ENCODE results near the gene PTPRD.

The PTPRD gene

DNA sequence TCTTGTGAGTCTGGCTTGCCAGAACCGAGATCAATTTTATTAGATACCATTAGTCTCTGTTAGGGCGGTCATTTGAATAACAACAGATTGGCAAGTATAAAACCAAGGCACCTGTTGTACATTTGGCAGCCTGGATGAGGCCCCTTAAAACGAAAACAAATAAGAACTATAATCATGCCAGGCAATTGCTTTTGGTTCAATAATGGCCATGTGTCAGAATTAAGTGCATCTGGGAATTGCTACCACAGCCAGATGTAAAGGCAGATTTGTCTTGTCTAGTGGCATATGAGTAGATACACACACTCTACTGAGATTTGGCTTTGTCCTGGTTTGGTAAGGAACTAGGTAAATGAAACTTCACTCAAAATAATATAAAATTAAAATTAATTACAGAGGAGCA lies 1767.0 kb downstream of the PTPRD start:
- DNase-seq, result no peak

DNA sequence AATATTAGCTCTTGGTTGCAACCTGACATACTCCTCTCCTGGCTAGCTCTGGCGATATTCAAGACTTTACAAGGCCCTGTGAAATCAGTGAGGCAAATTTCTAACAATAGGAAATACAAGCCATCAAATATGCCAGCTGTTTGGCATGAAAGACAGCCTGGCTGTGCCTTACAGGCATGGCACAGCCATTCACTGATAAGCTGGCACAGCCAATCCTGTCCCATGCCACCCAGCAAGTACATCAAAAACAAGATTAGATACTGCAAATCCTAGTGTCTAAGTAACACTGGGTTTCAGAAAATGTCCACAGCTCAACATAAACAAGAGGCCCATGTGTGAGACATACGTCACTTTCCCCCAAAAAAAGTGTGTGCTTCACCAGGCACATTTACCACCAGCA lies 1767.4 kb downstream of the PTPRD start:
- DNase-seq, result no peak

- DNase-seq, result no peak
Observed at GRCh38 chr9:8844549-8844948, 1768.3 kb downstream of the PTPRD start.

GRCh38 chr9:8842402-8843193 lies 1770.2 kb downstream of the PTPRD start:
- no peak for DNase-seq

- no peak for DNase-seq
Observed at GRCh38 chr9:8838136-8838535, 1774.7 kb downstream of the PTPRD start.

DNA sequence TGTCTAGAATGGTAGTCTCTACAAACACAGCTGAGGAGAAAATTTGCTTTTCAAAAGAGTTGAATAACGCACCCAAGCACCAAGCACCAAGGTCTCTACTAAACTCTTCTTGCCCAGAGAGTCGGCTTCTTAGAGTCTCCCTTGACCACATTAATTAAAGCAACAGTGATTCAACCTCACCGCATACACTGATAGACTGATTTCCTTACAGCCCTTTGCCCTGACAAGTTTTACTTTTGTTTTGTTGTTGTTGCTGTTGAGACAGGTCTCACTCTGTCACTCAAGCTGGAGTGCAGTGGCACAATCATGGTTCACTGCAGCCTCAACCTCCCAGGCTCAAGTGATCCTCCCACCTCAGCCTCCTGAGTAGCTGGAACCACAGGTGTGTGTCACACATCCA lies 1777.5 kb downstream of the PTPRD start:
- no peak for DNase-seq

GRCh38 chr9:8832955-8833354 lies 1779.8 kb downstream of the PTPRD start:
- DNase-seq, result no peak

- DNase-seq, result no peak
Observed at GRCh38 chr9:8832386-8832785, 1780.4 kb downstream of the PTPRD start.

- DNase-seq, result no peak
Observed at GRCh38 chr9:8831568-8831967, 1781.2 kb downstream of the PTPRD start.

- no peak for DNase-seq
Observed at GRCh38 chr9:8826281-8826680, 1786.5 kb downstream of the PTPRD start.

- no peak for DNase-seq
Observed at GRCh38 chr9:8825585-8826147, 1787.1 kb downstream of the PTPRD start.

DNA sequence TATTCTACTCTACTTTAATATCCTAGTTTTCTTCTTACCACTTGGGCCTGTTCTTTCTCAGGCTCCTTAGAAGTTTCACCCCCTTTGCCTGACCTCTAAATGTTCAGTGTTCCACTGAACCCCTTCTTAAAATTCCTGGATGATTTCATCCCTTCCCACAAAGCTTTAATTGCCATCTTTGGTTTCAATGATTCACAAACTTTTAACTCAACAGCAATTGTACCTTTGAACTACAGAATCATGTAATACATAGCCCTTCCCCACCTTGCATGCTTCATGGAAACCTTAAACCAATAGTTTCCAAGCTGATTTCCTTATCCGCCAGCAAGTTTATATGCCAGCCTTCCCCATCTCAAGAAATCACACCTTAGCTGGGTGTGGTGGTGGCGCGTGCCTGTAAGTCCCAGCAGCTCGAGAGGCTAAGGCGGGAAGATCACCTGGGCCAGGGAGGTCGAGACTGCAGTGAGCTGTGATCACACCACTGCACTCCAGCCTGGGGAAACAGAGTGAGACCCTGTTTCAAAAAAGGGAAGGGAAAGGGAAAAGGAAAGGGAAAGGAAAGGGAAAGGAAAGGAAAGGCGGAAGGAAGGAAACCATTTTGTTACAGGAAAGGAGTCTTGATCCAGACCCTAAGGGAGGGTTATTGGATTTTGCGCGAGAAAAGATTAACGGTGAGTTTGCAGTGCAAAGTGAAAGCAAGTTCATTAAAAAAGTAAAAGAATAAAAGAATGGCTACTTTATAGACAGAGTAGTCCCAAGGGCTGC lies 1789.5 kb downstream of the PTPRD start:
- DNase-seq, result no peak

DNA sequence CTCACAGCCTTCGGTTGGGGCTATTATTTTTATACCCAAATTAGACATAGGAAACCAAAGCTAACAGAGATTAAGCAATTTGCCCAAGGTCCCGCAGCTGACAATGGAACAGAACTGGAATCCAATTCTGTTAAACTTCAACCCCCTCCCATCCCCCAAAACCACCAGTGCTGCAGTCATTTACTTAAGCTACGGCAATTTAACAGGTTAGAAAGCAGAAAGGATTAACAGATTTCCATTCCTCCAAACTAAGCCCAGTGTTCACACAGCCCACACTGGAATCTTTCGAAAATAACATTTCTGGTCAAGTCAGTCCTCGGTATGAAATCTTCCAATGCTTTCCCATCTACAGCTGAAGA lies 1790.2 kb downstream of the PTPRD start:
- DNase-seq, result no peak

DNA sequence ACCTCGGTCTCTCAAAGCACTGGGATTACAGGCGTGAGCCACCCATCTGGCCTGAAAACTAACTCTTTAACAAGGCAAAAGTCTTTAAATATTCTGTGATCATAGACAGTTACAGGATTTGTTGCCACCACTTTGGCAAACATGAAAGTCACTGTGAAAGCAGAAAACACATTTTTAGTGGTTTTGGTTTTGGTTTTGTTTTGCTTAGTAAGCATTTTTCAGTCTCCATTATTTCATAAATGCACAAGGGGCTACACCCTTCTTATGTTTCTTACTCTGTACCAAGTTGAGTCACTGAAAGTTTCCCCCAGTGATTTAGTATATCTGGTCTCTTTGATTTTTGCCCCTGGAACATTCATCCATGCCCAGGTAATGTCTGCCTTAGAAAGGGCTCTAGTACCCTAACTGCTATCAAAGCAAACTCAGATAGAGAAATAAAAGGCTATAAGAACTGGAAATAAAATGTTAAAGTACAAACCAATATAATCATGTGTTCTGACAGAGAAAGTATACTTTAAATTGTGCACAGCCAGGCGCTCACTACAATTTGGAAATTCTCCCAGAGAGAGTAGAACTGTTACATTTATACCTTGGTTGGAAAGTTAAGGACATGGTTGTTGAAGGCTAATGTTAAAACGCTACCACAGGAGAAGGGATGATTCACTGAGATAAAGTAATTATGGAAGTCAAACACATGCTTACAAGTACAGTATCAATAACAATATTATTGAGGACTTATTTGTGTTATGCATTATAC lies 1790.7 kb downstream of the PTPRD start:
- no peak for DNase-seq

- DNase-seq, result no peak
Observed at GRCh38 chr9:8817335-8817734, 1795.5 kb downstream of the PTPRD start.

DNA sequence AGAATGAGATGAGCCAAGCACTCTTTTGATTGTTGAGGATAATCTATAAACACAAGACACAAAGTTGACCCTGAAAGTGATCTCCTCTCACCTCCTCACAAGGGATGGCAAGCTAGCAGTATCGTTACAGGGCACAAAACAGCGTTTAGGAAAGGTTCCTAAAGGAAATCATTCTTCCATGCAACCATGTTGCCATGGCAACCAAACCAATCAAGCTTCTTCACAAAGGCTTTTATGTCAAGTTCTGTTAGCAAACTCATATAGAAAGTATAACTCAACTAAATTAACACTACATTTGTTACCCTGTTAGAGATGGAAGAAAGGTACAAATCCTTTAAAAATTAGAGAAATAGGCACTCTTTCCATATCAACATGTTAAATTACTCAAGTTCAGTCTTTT lies 1796.4 kb downstream of the PTPRD start:
- DNase-seq, result no peak

- DNase-seq, result no peak
Observed at GRCh38 chr9:8815931-8816330, 1796.9 kb downstream of the PTPRD start.

DNA sequence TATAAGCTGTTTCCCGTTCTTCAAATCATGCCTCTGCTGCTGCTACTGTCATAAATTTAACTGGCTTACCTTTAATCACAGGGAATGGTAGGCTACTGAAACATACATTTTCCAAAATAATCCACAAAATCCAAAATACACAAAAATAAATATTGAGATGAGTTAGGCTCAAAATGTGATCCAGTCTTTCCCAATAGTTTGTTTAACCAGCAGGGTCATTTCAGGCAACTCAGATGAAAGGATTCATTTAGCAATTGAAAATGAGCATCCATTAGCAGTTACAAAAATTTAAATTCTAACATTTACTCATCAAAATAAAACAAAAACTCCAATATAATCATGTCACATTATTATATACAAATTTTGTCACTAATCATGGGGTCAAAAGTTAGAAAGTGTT lies 1797.6 kb downstream of the PTPRD start:
- no peak for DNase-seq

GRCh38 chr9:8812888-8813287 lies 1799.9 kb downstream of the PTPRD start:
- no peak for DNase-seq

DNA sequence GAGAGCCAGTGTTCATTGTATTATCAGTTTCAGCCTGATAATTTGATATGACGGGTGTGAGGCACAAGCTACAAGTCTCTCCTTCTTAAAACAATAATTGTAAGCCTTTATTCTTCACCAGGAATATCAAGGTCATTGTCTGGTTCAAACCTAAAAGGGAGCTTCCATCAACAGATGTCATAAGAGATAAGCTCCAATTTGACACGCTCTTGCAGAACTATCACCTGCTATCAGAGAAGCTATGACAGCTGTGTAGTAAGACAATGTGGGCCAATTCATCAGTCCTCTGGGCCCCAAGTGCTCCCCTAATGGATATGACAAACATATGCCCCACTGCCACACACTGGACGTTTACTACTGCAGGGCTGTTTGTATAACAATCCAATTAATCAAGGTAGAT lies 1803.1 kb downstream of the PTPRD start:
- DNase-seq, result no peak

DNA sequence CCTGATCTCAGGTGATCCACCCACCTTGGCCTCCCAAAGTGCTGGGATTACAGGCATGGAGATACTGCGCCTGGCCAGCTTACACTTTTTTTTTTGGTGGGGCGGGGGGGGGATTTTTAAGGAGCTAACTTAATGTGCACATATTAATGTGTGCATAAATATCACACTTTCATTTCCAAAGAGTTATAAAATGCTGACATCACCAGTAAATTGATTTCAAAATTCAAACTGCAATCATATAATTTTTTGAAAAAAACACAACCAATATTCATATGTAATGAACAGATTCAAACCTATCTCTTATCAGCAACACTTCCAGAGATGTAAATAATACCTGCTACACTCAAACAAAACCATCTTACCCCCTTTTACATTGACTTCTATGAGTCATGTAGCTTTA lies 1806.7 kb downstream of the PTPRD start:
- DNase-seq, result no peak

- no peak for DNase-seq
Observed at GRCh38 chr9:8804613-8805012, 1808.2 kb downstream of the PTPRD start.

DNA sequence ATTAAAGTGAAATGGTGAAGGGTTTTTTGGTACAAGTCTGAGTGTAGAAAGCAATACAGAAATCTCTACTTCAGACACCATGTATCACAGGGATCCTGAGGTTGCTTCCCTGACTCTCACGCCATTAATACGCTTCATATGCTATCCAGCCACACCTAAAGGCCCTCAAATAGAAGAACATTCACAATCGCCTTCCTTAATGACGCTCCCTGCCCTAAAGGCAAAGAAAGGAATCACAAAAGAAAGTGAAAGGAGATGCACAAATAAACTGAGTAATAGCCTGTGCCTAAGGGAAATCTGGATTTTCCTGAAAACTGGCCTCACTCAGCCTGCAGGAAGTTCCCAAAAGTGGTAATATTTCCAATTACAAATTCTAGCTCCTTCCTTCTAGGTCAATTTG lies 1810.6 kb downstream of the PTPRD start:
- DNase-seq, result no peak

- DNase-seq, result no peak
Observed at GRCh38 chr9:8800196-8800595, 1812.6 kb downstream of the PTPRD start.

All from CD4-positive, alpha-beta T cell treated with Interferon alpha-2 for 1 hour (primary cell).